GM20000 (cell line): Measurements from ENCODE around the gene PRKAG3.

ENCODE experiments used
- DNase-seq: peaks from one replicate; pipeline ENCODE4 v3.0.0; 2012; ENCODE audit warnings: low spot score
- CTCF ChIP-seq: IDR thresholded peaks from 2 replicates; pipeline ENCODE4 v1.5.1; 2012; ENCODE audit warnings: mild to moderate bottlenecking, control low read depth; ENCODE audit errors: extremely low read depth, missing control alignments

PRKAG3 gene

GRCh38 chr2:218870984-218871344, 39.4 kb upstream of the PRKAG3 start:
- no peak for TF ChIP-seq CTCF

GRCh38 chr2:218869064-218869463, 37.5 kb upstream of the PRKAG3 start:
- no peak for TF ChIP-seq CTCF
- no peak for DNase-seq

More at GRCh38 chr2:218870984-218871344, 39.4 kb upstream of the PRKAG3 start:
- DNase-seq = no peak

GRCh38 chr2:218867900-218868299, 36.3 kb upstream of the PRKAG3 start:
- DNase-seq = no peak
- no peak for TF ChIP-seq CTCF

DNA sequence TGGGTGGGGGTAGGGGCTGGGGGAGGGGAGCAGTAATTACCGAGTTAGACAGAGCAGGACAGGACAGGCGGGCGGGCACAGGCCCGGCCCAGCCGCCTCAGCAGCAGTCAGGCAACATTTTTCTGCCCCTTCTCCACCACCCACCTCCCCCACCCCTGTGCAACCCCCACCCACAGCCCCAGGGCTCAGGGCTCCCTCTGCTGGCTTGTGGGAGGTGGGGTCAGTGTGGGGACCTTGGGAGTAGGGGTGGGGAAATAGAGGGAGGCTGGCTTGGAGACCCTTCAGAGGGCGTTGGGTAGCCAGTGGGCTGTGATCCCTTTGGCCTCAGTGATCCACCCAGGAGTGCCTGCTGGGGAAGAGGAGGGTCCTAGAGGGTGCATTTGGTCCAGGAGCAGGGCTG, 34.4 kb upstream of the PRKAG3 start:
- TF ChIP-seq CTCF = no peak
- no peak for DNase-seq

- no peak for DNase-seq
Measured at GRCh38 chr2:218865396-218865795, 33.8 kb upstream of the PRKAG3 start.

DNA sequence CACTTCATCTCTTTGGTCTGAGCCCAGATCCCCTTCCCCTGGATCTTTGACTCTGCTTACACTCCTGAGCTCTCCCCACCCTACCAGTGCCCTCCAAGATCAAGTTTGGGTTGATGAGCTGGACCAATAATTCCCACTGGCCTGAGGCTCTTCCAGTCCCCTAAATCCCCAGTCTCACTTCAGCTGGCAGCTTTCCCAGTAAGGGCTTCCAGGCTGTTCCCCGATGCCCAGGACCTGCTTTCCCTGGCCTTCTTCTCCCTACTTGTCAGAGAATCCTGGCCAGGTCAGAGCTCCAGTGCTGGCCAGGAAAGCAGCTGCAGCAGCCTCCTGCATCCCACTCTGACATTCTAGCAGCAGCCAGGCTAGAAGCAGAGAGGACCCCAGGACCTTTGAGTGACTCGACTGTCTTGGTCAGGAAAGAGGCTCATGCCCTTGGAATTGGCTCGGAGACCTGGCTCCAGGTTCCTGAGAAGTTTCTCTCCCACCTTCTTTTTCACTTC, 31.5 kb upstream of the PRKAG3 start:
- no peak for TF ChIP-seq CTCF
- DNase-seq = no peak

More at GRCh38 chr2:218865396-218865795, 33.8 kb upstream of the PRKAG3 start:
- no peak for TF ChIP-seq CTCF

GRCh38 chr2:218861645-218862318, 30.2 kb upstream of the PRKAG3 start:
- no peak for TF ChIP-seq CTCF
- no peak for DNase-seq
